HCT116 (cell line): ENCODE measurements around the gene PRMT1. TPM values are rescaled to one million over a fixed set of nuclear protein-coding genes. Genes with fewer than 3 reads are reported as not detected.

ENCODE experiments used
- ATAC-seq: fragments of 200-7000 bp; cut with Tn5 transposase; 2 replicates; pipeline ENCODE4 v1.9.1; 2020; ENCODE audit warnings: mild to moderate bottlenecking, moderate library complexity
- Bru-seq: library from RNA; stranded (reverse); fragments of 400-500 nt; gene quantifications from one replicate; lab custom pipeline; 2021; lab: Mats Ljungman, UMichigan
- BruChase-seq, 2 experiments: library from RNA; stranded (reverse); fragments of 400-500 nt; gene quantifications; one replicate each; lab custom pipeline; 2021; lab: Mats Ljungman, UMichigan
- BruUV-seq: library from RNA; stranded (reverse); fragments of 400-500 nt; replicated peaks from 2 replicates; lab custom pipeline; 2021; lab: Mats Ljungman, UMichigan
- CTCF ChIA-PET: fragments of 300-600 bp; sonication (Branson Sonifier 250); formaldehyde crosslinking; loops from one replicate; lab custom pipeline; 2021; ENCODE audit warnings: antibody characterized with exemption; lab: Charles Lee
- POLR2A ChIA-PET: fragments of 300-600, 350-600 bp; sonication (Branson Sonifier 250); formaldehyde crosslinking; loops from one replicate; lab custom pipeline; 2021; ENCODE audit warnings: antibody characterized with exemption; lab: Charles Lee
- RAD21 ChIA-PET, 2 experiments: fragments of 300-600 bp; sonication (Branson Sonifier 250); formaldehyde crosslinking; loops; one replicate each; lab custom pipeline; 2023; ENCODE audit warnings: low total read pairs in 2 of 2; ENCODE audit not compliant: uncharacterized antibody in 2 of 2, unreplicated experiment in 2 of 2, low non-redundant PET in 1 of 2; lab: Charles Lee
- DNase-seq: peaks from one replicate; pipeline ENCODE4 v3.0.0-alpha.2; 2010; ENCODE audit warnings: low read depth, low spot score
- H2AFZ ChIP-seq: fragments of 200-600 bp; shearing (Covaris generic), sonication (generic); 2 replicates; pipeline ENCODE4 v1.6.1; 2017; ENCODE audit warnings: low read depth, mixed run types, mixed read lengths, antibody characterized with exemption, low read length; ENCODE audit not compliant: poor library complexity, severe bottlenecking
- H3K27ac ChIP-seq: 2 replicates; pipeline ENCODE4 v1.5.1; 2012; ENCODE audit warnings: low read depth, low read length
- H3K27me3 ChIP-seq: fragments of 200-600 bp; sonication (generic); 2 replicates; pipeline ENCODE4 v1.6.1; 2016; ENCODE audit warnings: mixed run types, low read length, mixed read lengths; ENCODE audit not compliant: insufficient read depth
- H3K36me3 ChIP-seq, 2 experiments: fragments of 200-500 bp in 1 of 2; fragments of 200-600 bp in 1 of 2; sonication (Bioruptor generic) in 1 of 2; sonication (generic) in 1 of 2; 2 replicates each; pipeline versions ENCODE4 v1.5.1 to v1.6.1; 2014 to 2016; ENCODE audit warnings: low read length in 2 of 2, inconsistent platforms in 1 of 2, mixed read lengths in 1 of 2, mixed run types in 1 of 2; ENCODE audit not compliant: insufficient read depth in 2 of 2, control insufficient read depth in 1 of 2
- H3K4me1 ChIP-seq, 2 experiments: fragments of 200-600 bp in 1 of 2; sonication (generic) in 1 of 2; 2 replicates each; pipeline versions ENCODE4 v1.5.1 to v1.6.1; 2012 to 2017; ENCODE audit warnings: low read length in 2 of 2, inconsistent platforms in 1 of 2, mild to moderate bottlenecking in 1 of 2, mixed read lengths in 1 of 2, mixed run types in 1 of 2, moderate library complexity in 1 of 2; ENCODE audit not compliant: insufficient read depth in 2 of 2, control insufficient read depth in 1 of 2
- H3K4me2 ChIP-seq: fragments of 200-600 bp; sonication (generic); 2 replicates; pipeline ENCODE4 v1.6.1; 2017; ENCODE audit warnings: mixed run types, low read length, mixed read lengths
- H3K4me3 ChIP-seq, 2 experiments: fragments of 200-600 bp in 1 of 2; sonication (generic) in 1 of 2; replicated peaks in 1 of 2; 2 replicates each; pipeline ENCODE4 v1.5.1; 2011 to 2016; ENCODE audit warnings: low read length in 2 of 2, control low read depth in 1 of 2, low read depth in 1 of 2, mild to moderate bottlenecking in 1 of 2, mixed read lengths in 1 of 2, mixed run types in 1 of 2
- H3K79me2 ChIP-seq: fragments of 200-600 bp; sonication (generic); 2 replicates; pipeline ENCODE4 v1.6.1; 2017; ENCODE audit warnings: mild to moderate bottlenecking, mixed run types, low read length, moderate library complexity, mixed read lengths; ENCODE audit not compliant: insufficient read depth
- H3K9ac ChIP-seq: fragments of 200-600 bp; sonication (generic); 2 replicates; pipeline ENCODE4 v1.6.1; 2016; ENCODE audit warnings: low read length, mixed read lengths
- H3K9me2 ChIP-seq: fragments of 200-600 bp; sonication (generic), shearing (Covaris generic); 2 replicates; pipeline ENCODE4 v1.6.1; 2017; ENCODE audit warnings: mixed run types, mild to moderate bottlenecking, moderate library complexity; ENCODE audit not compliant: insufficient read depth
- H3K9me3 ChIP-seq, 2 experiments: fragments of 200-500 bp in 1 of 2; fragments of 200-600 bp in 1 of 2; sonication (Bioruptor generic) in 1 of 2; sonication (generic) in 1 of 2; 2 replicates each; pipeline ENCODE4 v1.6.1; 2014 to 2017; ENCODE audit warnings: low read length in 2 of 2, mixed read lengths in 2 of 2, inconsistent platforms in 1 of 2, low read depth in 1 of 2, mild to moderate bottlenecking in 1 of 2, mixed run types in 1 of 2, moderate library complexity in 1 of 2; ENCODE audit not compliant: control insufficient read depth in 1 of 2, insufficient read depth in 1 of 2
- H4K20me1 ChIP-seq: fragments of 200-600 bp; sonication (generic), shearing (Covaris generic); 2 replicates; pipeline ENCODE4 v1.6.1; 2017; ENCODE audit warnings: mixed run types, mild to moderate bottlenecking, moderate library complexity; ENCODE audit not compliant: insufficient read depth
- CBX3 ChIP-seq: IDR thresholded peaks from 2 replicates; pipeline ENCODE4 v1.6.1; 2012; ENCODE audit warnings: low read depth
- CEBPB ChIP-seq: IDR thresholded peaks from 2 replicates; pipeline ENCODE4 v1.6.1; 2012; ENCODE audit warnings: low read depth
- EGR1 ChIP-seq: IDR thresholded peaks from 2 replicates; pipeline ENCODE4 v1.6.1; 2012; ENCODE audit warnings: low read depth
- ELF1 ChIP-seq: IDR thresholded peaks from 2 replicates; pipeline ENCODE4 v1.6.1; 2012; ENCODE audit warnings: low read depth, borderline replicate concordance
- EZH2phosphoT487 ChIP-seq: fragments of 200-600 bp; IDR thresholded peaks from 2 replicates; pipeline ENCODE4 v1.6.1; 2018; ENCODE audit warnings: antibody characterized with exemption, borderline replicate concordance
- FOSL1 ChIP-seq: IDR thresholded peaks from 2 replicates; pipeline ENCODE4 v1.6.1; 2012; ENCODE audit warnings: low read depth
- JUND ChIP-seq: IDR thresholded peaks from 2 replicates; pipeline ENCODE4 v1.6.1; 2012
- POLR2A ChIP-seq: IDR thresholded peaks from 2 replicates; pipeline ENCODE4 v1.7.0; 2011; ENCODE audit warnings: borderline replicate concordance; ENCODE audit not compliant: insufficient read depth, insufficient read length; ENCODE audit errors: extremely low read depth
- POLR2AphosphoS5 ChIP-seq: IDR thresholded peaks from 2 replicates; pipeline ENCODE4 v1.6.1; 2011; ENCODE audit warnings: mild to moderate bottlenecking, low read depth, low read length, moderate library complexity
- SIN3A ChIP-seq: IDR thresholded peaks from 2 replicates; pipeline ENCODE4 v1.6.1; 2012; ENCODE audit warnings: low read depth
- SP1 ChIP-seq: IDR thresholded peaks from 2 replicates; pipeline ENCODE4 v1.6.1; 2012; ENCODE audit warnings: low read depth
- SRF ChIP-seq: IDR thresholded peaks from 2 replicates; pipeline ENCODE4 v1.6.1; 2012; ENCODE audit warnings: low read depth
- TCF7L2 ChIP-seq: IDR thresholded peaks from 2 replicates; pipeline ENCODE4 v1.7.0; 2011; ENCODE audit warnings: borderline replicate concordance, inconsistent platforms; ENCODE audit not compliant: insufficient read depth, insufficient read length; ENCODE audit errors: extremely low read depth
- YY1 ChIP-seq: IDR thresholded peaks from 2 replicates; pipeline ENCODE4 v1.6.1; 2011; ENCODE audit warnings: low read length, low read depth, moderate library complexity, mild to moderate bottlenecking; ENCODE audit not compliant: insufficient replicate concordance; ENCODE audit errors: extremely low read depth
- ZFX ChIP-seq: fragments of 450-650 bp; IDR thresholded peaks from 2 replicates; pipeline ENCODE4 v1.6.1; 2017
- ZNF274 ChIP-seq: fragments of 200-500 bp; sonication (Bioruptor generic); IDR thresholded peaks from 2 replicates; pipeline ENCODE4 v1.6.1; 2014; ENCODE audit warnings: mild to moderate bottlenecking, low read depth, low read length, inconsistent platforms
- intact Hi-C: fragments of 100-400 bp; cut with micrococcal nuclease; formaldehyde crosslinking; loops from 2 replicates; pipeline ENCODE4 v1.10.0; 2022
- long read RNA-seq: library from polyadenylated mRNA; unstranded; transcript quantifications from one replicate; pipeline ENCODE4 v2.0.0, GENCODE V29; 2021; ENCODE audit not compliant: unreplicated experiment
- polyA plus RNA-seq: library from polyadenylated mRNA; unstranded; fragments of >200 nt; gene quantifications from 2 replicates; pipeline ENCODE4 v1.2.1, GENCODE V29; 2012; ENCODE audit warnings: missing spikeins
- total RNA-seq: library from RNA; stranded (reverse); gene quantifications from one replicate; pipeline ENCODE4 v1.2.1, GENCODE V29; 2021; ENCODE audit not compliant: unreplicated experiment
- TF ChIP-seq, protein P1 (sequence below): IDR thresholded peaks from 2 replicates; pipeline ENCODE4 v1.6.1; 2012
- TF ChIP-seq, protein P2 (sequence below), 3 experiments: fragments of 200-600 bp in 1 of 3; sonication (generic) in 1 of 3; IDR thresholded peaks in 2 of 3; conservative IDR thresholded peaks in 1 of 3; 2 replicates each; pipeline ENCODE4 v1.5.1; 2012 to 2017; ENCODE audit warnings: low read depth in 2 of 3, low read length in 2 of 3, antibody characterized with exemption in 1 of 3, borderline replicate concordance in 1 of 3, control low read depth in 1 of 3, mild to moderate bottlenecking in 1 of 3, mixed read lengths in 1 of 3, mixed run types in 1 of 3, moderate library complexity in 1 of 3; ENCODE audit not compliant: insufficient read depth in 1 of 3
- TF ChIP-seq, protein P3 (sequence below): IDR thresholded peaks from 2 replicates; pipeline ENCODE4 v1.6.1; 2011; ENCODE audit warnings: mild to moderate bottlenecking, low read length, moderate library complexity; ENCODE audit not compliant: insufficient replicate concordance; ENCODE audit errors: extremely low read depth
- TF ChIP-seq, protein P4 (sequence below): IDR thresholded peaks from 2 replicates; pipeline ENCODE4 v1.6.1; 2012

PRMT1 gene
- total RNA-seq: 428 TPM
- polyA plus RNA-seq: 595 and 673 TPM in 2 replicates
- percentile 91 among the genes with signal in this experiment for Bru-seq, nascent RNA
- BruChase-seq, experiment 1, labeled RNA remaining after a 6-hour chase: percentile 98 among the genes with signal in this experiment
- BruChase-seq, experiment 2, labeled RNA remaining after a 2-hour chase: percentile 97 among the genes with signal in this experiment
- long read RNA-seq, transcript PRMT1-201 (10 exons, 1,393 nt): major isoform, 399 of 519 reads
- long read RNA-seq, transcript PRMT1-202 (11 exons, 1,327 nt): minor isoform, 33 of 519 reads
- long read RNA-seq, partial matches to known transcripts: 25 of 519 reads
- long read RNA-seq, other reads (novel, unspliced or antisense): 60 of 519 reads

DNA sequence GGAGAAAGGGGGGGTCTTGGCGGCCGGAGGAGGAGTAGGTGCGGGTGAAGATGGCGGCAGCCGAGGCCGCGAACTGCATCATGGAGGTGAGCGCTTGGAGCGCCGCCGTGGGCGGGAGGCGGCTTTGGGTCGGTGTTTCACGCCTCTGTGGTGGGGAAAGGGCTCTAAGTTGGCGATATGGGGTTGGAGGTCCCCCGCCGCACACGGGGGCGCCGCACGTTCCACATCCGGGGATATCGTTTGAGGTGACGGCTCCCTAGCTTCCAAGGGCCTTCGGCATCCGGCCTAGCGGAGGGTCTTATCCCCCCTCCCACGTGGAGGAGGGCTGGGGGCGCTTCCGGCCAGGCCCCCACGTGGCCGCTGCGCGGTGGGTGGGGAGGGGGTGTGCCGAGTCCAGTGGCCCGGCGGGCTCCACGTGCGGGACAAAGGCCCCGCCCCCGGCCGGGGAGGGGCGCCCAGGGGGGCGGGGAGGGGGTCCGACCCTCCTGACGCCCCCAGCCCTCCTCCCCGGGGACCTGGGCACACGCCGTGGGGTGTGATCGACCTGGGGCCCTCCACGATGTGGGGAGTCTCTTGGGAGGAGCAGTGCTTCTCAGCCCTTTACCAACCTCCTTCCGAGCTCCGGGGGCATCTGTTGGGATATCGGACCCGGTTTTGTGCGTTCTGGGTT, at the start of gene PRMT1:
TSS of gene PRMT1 (plus strand) at position 41 of the 670 bp plus-strand sequence. CDS start at position 51, 10 bp downstream.
- H3K27ac ChIP-seq: peak within 1 kb of the TSS; percentile 99
- no TSS peak for BruUV-seq
- ATAC-seq: peak; percentile 16

More for the DNA sequence above, at the start of gene PRMT1:
- peaks cover 30 to 44% of the 10 kb centered on the region in 2 experiments for H3K4me1 ChIP-seq
- H3K9ac ChIP-seq: peak within 1 kb of the TSS; percentile 100
- H3K79me2 ChIP-seq: peaks cover 53% of the 10 kb centered on the region
- H4K20me1 ChIP-seq: peaks cover 26% of the 10 kb centered on the region; the same call in 1 of the 2 replicates
- intact Hi-C loops: loop anchor here (1.0 to 5.0 kb wide), 4 partner anchors 85 to 175 kb away; partner anchors contain the start of gene PRR12
- no peak for TF ChIP-seq CBX3
- TF ChIP-seq YY1: peak; percentile 85
- TF ChIP-seq ZNF274: no peak
- TF ChIP-seq, protein P1, sequence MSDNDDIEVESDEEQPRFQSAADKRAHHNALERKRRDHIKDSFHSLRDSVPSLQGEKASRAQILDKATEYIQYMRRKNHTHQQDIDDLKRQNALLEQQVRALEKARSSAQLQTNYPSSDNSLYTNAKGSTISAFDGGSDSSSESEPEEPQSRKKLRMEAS: peak; percentile 97
- TF ChIP-seq, protein P2, sequence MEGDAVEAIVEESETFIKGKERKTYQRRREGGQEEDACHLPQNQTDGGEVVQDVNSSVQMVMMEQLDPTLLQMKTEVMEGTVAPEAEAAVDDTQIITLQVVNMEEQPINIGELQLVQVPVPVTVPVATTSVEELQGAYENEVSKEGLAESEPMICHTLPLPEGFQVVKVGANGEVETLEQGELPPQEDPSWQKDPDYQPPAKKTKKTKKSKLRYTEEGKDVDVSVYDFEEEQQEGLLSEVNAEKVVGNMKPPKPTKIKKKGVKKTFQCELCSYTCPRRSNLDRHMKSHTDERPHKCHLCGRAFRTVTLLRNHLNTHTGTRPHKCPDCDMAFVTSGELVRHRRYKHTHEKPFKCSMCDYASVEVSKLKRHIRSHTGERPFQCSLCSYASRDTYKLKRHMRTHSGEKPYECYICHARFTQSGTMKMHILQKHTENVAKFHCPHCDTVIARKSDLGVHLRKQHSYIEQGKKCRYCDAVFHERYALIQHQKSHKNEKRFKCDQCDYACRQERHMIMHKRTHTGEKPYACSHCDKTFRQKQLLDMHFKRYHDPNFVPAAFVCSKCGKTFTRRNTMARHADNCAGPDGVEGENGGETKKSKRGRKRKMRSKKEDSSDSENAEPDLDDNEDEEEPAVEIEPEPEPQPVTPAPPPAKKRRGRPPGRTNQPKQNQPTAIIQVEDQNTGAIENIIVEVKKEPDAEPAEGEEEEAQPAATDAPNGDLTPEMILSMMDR (IDR thresholded peaks at IDR 0.05 in 2 of 3, conservative IDR thresholded peaks at IDR 0.05 in 1 of 3; ENCODE audit: borderline replicate concordance in 1 of 3, insufficient read depth in 1 of 3, low read depth in 2 of 3, low read length in 2 of 3): no peak
- no peak for TF ChIP-seq SP1
- TF ChIP-seq EGR1: peak; percentile 54; the same call in 1 of the 2 replicates
- peak; percentile 47 for TF ChIP-seq TCF7L2
- no peak for TF ChIP-seq EZH2phosphoT487
- TF ChIP-seq, protein P3, sequence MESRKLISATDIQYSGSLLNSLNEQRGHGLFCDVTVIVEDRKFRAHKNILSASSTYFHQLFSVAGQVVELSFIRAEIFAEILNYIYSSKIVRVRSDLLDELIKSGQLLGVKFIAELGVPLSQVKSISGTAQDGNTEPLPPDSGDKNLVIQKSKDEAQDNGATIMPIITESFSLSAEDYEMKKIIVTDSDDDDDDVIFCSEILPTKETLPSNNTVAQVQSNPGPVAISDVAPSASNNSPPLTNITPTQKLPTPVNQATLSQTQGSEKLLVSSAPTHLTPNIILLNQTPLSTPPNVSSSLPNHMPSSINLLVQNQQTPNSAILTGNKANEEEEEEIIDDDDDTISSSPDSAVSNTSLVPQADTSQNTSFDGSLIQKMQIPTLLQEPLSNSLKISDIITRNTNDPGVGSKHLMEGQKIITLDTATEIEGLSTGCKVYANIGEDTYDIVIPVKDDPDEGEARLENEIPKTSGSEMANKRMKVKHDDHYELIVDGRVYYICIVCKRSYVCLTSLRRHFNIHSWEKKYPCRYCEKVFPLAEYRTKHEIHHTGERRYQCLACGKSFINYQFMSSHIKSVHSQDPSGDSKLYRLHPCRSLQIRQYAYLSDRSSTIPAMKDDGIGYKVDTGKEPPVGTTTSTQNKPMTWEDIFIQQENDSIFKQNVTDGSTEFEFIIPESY: no peak
- no peak for TF ChIP-seq CEBPB
- TF ChIP-seq JUND: no peak
- peak; percentile 86 for TF ChIP-seq POLR2AphosphoS5
- peak; percentile 63; the same call in 1 of the 2 replicates for TF ChIP-seq ZFX
- TF ChIP-seq SIN3A: peak; percentile 89; the same call in 1 of the 2 replicates
- no peak for TF ChIP-seq FOSL1
- TF ChIP-seq SRF: no peak
- TF ChIP-seq, protein P4, sequence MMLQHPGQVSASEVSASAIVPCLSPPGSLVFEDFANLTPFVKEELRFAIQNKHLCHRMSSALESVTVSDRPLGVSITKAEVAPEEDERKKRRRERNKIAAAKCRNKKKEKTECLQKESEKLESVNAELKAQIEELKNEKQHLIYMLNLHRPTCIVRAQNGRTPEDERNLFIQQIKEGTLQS: no peak
- TF ChIP-seq POLR2A: peak; percentile 68
- no peak for TF ChIP-seq ELF1
- no peaks in the 10 kb centered on the region for H3K9me3 ChIP-seq
- peaks cover 10 to 17% of the 10 kb centered on the region in 2 experiments; a peak in 3 of 4 replicates for H3K36me3 ChIP-seq
- no peaks in the 10 kb centered on the region for H3K9me2 ChIP-seq
- peak within 1 kb of the TSS; percentile 27 for H2AFZ ChIP-seq
- peak within 1 kb of the TSS; percentile 98 for H3K4me2 ChIP-seq
- ChIA-PET POLR2A (interaction anchor here (0.7 to 4.3 kb wide), 10 partner anchors 13 to 182 kb away, joined by 3 to 92 read pairs (median 6); partner anchors contain the start of genes BCL2L12, IRF3, NOSIP and PRRG2), RAD21 (interaction anchor here in 1 of 2 experiments (1.3 kb wide), 1 partner anchor 37 kb away, joined by 6 read pairs; the partner anchor contains the start of gene RRAS), CTCF (interaction anchor here (0.7 to 3.4 kb wide), 4 partner anchors 12 to 201 kb away, joined by 4 to 19 read pairs (median 12); partner anchors contain the start of genes BCL2L12, IRF3 and RRAS)
- H3K27me3 ChIP-seq: no peaks in the 10 kb centered on the region
- no peak for DNase-seq
- peak within 1 kb of the TSS; percentile 93 to 99 for H3K4me3 ChIP-seq
